Measurements from ENCODE around the gene PTPN13. TPM values are rescaled to one million over a fixed set of nuclear protein-coding genes. Genes with fewer than 3 reads are reported as not detected.
A peak's percentile ranks its signal among the peaks of the same experiment; 100 is the strongest.

The PTPN13 gene
- total RNA-seq, 1 donor from 2014 or later: 244 TPM

DNA sequence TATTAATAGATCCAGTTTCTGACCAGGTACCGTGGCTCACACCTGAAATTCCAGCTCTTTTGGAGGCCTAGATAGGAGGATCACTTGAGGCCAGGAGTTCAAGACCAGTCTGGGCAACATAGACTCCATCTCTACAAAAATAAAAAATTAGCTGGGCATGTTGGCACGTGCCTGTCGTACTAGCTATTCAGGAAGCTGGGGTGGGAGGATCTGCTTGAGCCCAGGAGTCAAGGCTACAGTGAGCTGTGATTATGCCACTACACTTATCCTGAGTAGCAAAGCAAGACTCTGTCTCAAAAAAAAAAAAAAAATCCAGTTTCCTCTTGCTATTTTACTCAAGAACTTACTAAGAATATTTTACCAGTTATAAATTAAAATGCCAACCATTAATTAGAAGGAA lies 163.4 kb downstream of the PTPN13 start:
- TF ChIP-seq EZH2 (IDR thresholded peaks at IDR 0.05) (no peak), EZH2phosphoT487 (IDR thresholded peaks at IDR 0.05) (no peak), CTCF (IDR thresholded peaks at IDR 0.05) (no peak)
- Histone ChIP-seq H3K9me3 (ENCODE audit: low read depth) (no peaks in the 10 kb centered on the region), H2AFZ (replicated peaks) (no peak overlapping the region), H3F3A (ENCODE audit: low read depth) (peaks cover 45% of the 10 kb centered on the region), H3K4me1 (peaks cover 11% of the 10 kb centered on the region), H4K20me1 (ENCODE audit: low read depth) (no peaks in the 10 kb centered on the region), H3K4me2 (no peak overlapping the region), H3K4me3 (no peak overlapping the region), H3K27ac (no peak overlapping the region), H3K27me3 (no peaks in the 10 kb centered on the region), H3K36me3 (peaks cover 42% of the 10 kb centered on the region), H3K9ac (no peak overlapping the region), H3K79me2 (ENCODE audit: low read depth) (no peaks in the 10 kb centered on the region)
- no peak for DNase-seq (ENCODE audit: low spot score)
- peaks cover 36% of the 10 kb centered on the region for H3K36me3 Mint-ChIP-seq
- H3K27ac Mint-ChIP-seq: no peak overlapping the region
- no peaks in the 10 kb centered on the region for H3K9me3 Mint-ChIP-seq
- H3K4me1 Mint-ChIP-seq: no peaks in the 10 kb centered on the region
- H3K4me3 Mint-ChIP-seq: no peak overlapping the region
- no peaks in the 10 kb centered on the region for H3K27me3 Mint-ChIP-seq (ENCODE audit: insufficient read depth, low read depth)

- Histone ChIP-seq H3K27ac (no peak overlapping the region), H3K9me3 (ENCODE audit: low read depth) (no peaks in the 10 kb centered on the region), H3K9ac (no peak overlapping the region), H3K27me3 (no peaks in the 10 kb centered on the region), H4K20me1 (ENCODE audit: low read depth) (no peaks in the 10 kb centered on the region), H3K4me3 (no peak overlapping the region), H2AFZ (replicated peaks) (no peak overlapping the region), H3K4me2 (peak overlapping the region; percentile 14), H3F3A (ENCODE audit: low read depth) (peaks cover 38% of the 10 kb centered on the region), H3K4me1 (peaks cover 11% of the 10 kb centered on the region), H3K36me3 (peaks cover 28% of the 10 kb centered on the region), H3K79me2 (ENCODE audit: low read depth) (no peaks in the 10 kb centered on the region)
- TF ChIP-seq EZH2phosphoT487 (IDR thresholded peaks at IDR 0.05) (peak; percentile 82), EZH2 (IDR thresholded peaks at IDR 0.05) (no peak)
- Mint-ChIP-seq H3K4me3 (no peak overlapping the region), H3K36me3 (peaks cover 33% of the 10 kb centered on the region), H3K4me1 (no peaks in the 10 kb centered on the region), H3K27me3 (ENCODE audit: insufficient read depth, low read depth) (no peaks in the 10 kb centered on the region), H3K27ac (no peak overlapping the region), H3K9me3 (no peaks in the 10 kb centered on the region)
- peak; percentile 61 for DNase-seq (ENCODE audit: low spot score)
These were observed 165.2 kb downstream of the PTPN13 start for GRCh38 chr4:86759298-86759697.

- Mint-ChIP-seq H3K4me1 (no peaks in the 10 kb centered on the region), H3K27me3 (ENCODE audit: insufficient read depth, low read depth) (no peaks in the 10 kb centered on the region), H3K9me3 (no peaks in the 10 kb centered on the region), H3K27ac (no peak overlapping the region), H3K4me3 (no peak overlapping the region), H3K36me3 (peaks cover 38% of the 10 kb centered on the region)
- H3K27me3 ChIP-seq: no peaks in the 10 kb centered on the region
- no peak overlapping the region for H3K4me3 ChIP-seq
- H3K27ac ChIP-seq: no peak overlapping the region
- H3K4me1 ChIP-seq: peaks cover 11% of the 10 kb centered on the region
- no peak overlapping the region for H3K9ac ChIP-seq
- H4K20me1 ChIP-seq (ENCODE audit: low read depth): peaks cover 3% of the 10 kb centered on the region
- H3K79me2 ChIP-seq (ENCODE audit: low read depth): no peaks in the 10 kb centered on the region
- no peak overlapping the region for H2AFZ ChIP-seq (replicated peaks)
- no peaks in the 10 kb centered on the region for H3K9me3 ChIP-seq (ENCODE audit: low read depth)
- no peak for DNase-seq (ENCODE audit: low spot score)
- peaks cover 39% of the 10 kb centered on the region for H3K36me3 ChIP-seq
- H3K4me2 ChIP-seq: no peak overlapping the region
- no peak for TF ChIP-seq EZH2phosphoT487 (IDR thresholded peaks at IDR 0.05)
- no peak for TF ChIP-seq EZH2 (IDR thresholded peaks at IDR 0.05)
- peaks cover 40% of the 10 kb centered on the region for H3F3A ChIP-seq (ENCODE audit: low read depth)
These were observed 168.5 kb downstream of the PTPN13 start for GRCh38 chr4:86762649-86763048.

GRCh38 chr4:86769794-86770193 lies 175.7 kb downstream of the PTPN13 start:
- Histone ChIP-seq H3K9me3 (ENCODE audit: low read depth) (no peaks in the 10 kb centered on the region), H3K36me3 (peaks cover 80% of the 10 kb centered on the region), H2AFZ (replicated peaks) (no peak overlapping the region), H3K4me2 (no peak overlapping the region), H3K79me2 (ENCODE audit: low read depth) (no peaks in the 10 kb centered on the region), H3K27me3 (no peaks in the 10 kb centered on the region), H3K9ac (no peak overlapping the region), H3K27ac (no peak overlapping the region), H4K20me1 (ENCODE audit: low read depth) (peaks cover 6% of the 10 kb centered on the region), H3K4me1 (no peaks in the 10 kb centered on the region), H3F3A (ENCODE audit: low read depth) (peaks cover 37% of the 10 kb centered on the region), H3K4me3 (no peak overlapping the region)
- peaks cover 41% of the 10 kb centered on the region for H3K36me3 Mint-ChIP-seq
- peaks cover 3% of the 10 kb centered on the region for H3K4me1 Mint-ChIP-seq
- DNase-seq (ENCODE audit: low spot score): no peak
- no peaks in the 10 kb centered on the region for H3K27me3 Mint-ChIP-seq (ENCODE audit: insufficient read depth, low read depth)
- no peak overlapping the region for H3K27ac Mint-ChIP-seq
- no peak overlapping the region for H3K4me3 Mint-ChIP-seq
- H3K9me3 Mint-ChIP-seq: no peaks in the 10 kb centered on the region
- TF ChIP-seq EZH2phosphoT487 (IDR thresholded peaks at IDR 0.05) (no peak), CTCF (IDR thresholded peaks at IDR 0.05) (no peak), EZH2 (IDR thresholded peaks at IDR 0.05) (no peak)
